Adipose tissue (tissue), 3 donors: ENCODE results near the gene HSF4. TPM values are rescaled to one million over a fixed set of nuclear protein-coding genes. Genes with fewer than 3 reads are reported as not detected.
"Not testable (repeated sequence)": the region's sequence is repeated elsewhere in the genome, so short reads cannot be mapped to it uniquely, and the experiment has no call there.

Experiments
- H3K27ac ChIP-seq: one replicate; pipeline ENCODE4 v1.5.1; 2013; ENCODE audit warnings: low read depth, low read length
- WGBS, 3 donors: extraction: QIAGEN DNeasy Blood & Tissue Kit; methylation state at CpG; one replicate each; pipeline ENCODE4 v1.1.7; 2013; 5-methylcytosine and 5-hydroxymethylcytosine counted together
- polyA plus RNA-seq, 3 donors: library from polyadenylated mRNA; stranded (reverse); fragments of 200-250 nt; gene quantifications; one replicate each; pipeline ENCODE4 v1.2.3, GENCODE V29; 2013
- donor health status: healthy with polysubstance abuse.
- donor health status: Bipolar disorder and iron deficiency.
- donor health status: healthy.

The HSF4 gene
- 10 to 100 TPM; 30.3 to 62.2 (median 42.1) TPM for polyA plus RNA-seq

- H3K27ac ChIP-seq, result no peak within 1 kb of the TSS
- WGBS, 3 donors, result 2 to 4% (median 2%) methylated on average over 34 to 41 of the region's 41 CpGs
These were observed at the start of gene HSF4 for GRCh38 chr16:67164599-67165061. TSS of gene HSF4 (plus strand) at chr16:67164745. CDS start at chr16:67164812, 67 bp downstream.

GRCh38 chr16:67114793-67115192, 49.8 kb upstream of the HSF4 start:
- 69 to 91% (median 89%) methylated on average over 2 of the region's 2 CpGs for WGBS, 3 donors
- H3K27ac ChIP-seq, result no peak overlapping the region

- WGBS, 3 donors, result 78 to 90% (median 81%) methylated on average over 7 of the region's 7 CpGs
- H3K27ac ChIP-seq, result no peak overlapping the region
These were observed 48.9 kb upstream of the HSF4 start for GRCh38 chr16:67115639-67116038.

GRCh38 chr16:67116388-67117311, 47.9 kb upstream of the HSF4 start:
- WGBS, 3 donors, result 73 to 79% (median 73%) methylated on average over 13 of the region's 13 CpGs

GRCh38 chr16:67117716-67118115, 46.8 kb upstream of the HSF4 start:
- 89 to 96% (median 93%) methylated on average over 8 to 9 of the region's 9 CpGs for WGBS, 3 donors
- no peak overlapping the region for H3K27ac ChIP-seq

More at GRCh38 chr16:67116388-67117311, 47.9 kb upstream of the HSF4 start:
- no peak overlapping the region for H3K27ac ChIP-seq

GRCh38 chr16:67120025-67120424, 44.5 kb upstream of the HSF4 start:
- WGBS, 3 donors, result 82 to 89% (median 88%) methylated on average over 5 of the region's 5 CpGs

GRCh38 chr16:67122799-67123198, 41.7 kb upstream of the HSF4 start:
- not testable (repeated sequence) for H3K27ac ChIP-seq
- WGBS, 3 donors, result 96 to 97% (median 96%) methylated on average over 5 of the region's 5 CpGs

More at GRCh38 chr16:67120025-67120424, 44.5 kb upstream of the HSF4 start:
- no peak overlapping the region for H3K27ac ChIP-seq

GRCh38 chr16:67128417-67128816, 36.1 kb upstream of the HSF4 start:
- no peak overlapping the region for H3K27ac ChIP-seq

GRCh38 chr16:67128887-67129286, 35.7 kb upstream of the HSF4 start:
- 88 to 97% (median 94%) methylated on average over 3 of the region's 3 CpGs for WGBS, 3 donors
- no peak overlapping the region for H3K27ac ChIP-seq

- no peak overlapping the region for H3K27ac ChIP-seq
- WGBS, 3 donors, result 92 to 98% (median 96%) methylated on average over 3 of the region's 3 CpGs
These were observed 35.1 kb upstream of the HSF4 start for GRCh38 chr16:67129422-67129821.

- no peak overlapping the region for H3K27ac ChIP-seq
- WGBS, 3 donors, result 45 to 64% (median 52%) methylated on average over 3 of the region's 3 CpGs
These were observed 26.9 kb upstream of the HSF4 start for GRCh38 chr16:67137605-67138004.

GRCh38 chr16:67141391-67141790, 23.2 kb upstream of the HSF4 start:
- 94 to 96% (median 95%) methylated on average over 13 of the region's 13 CpGs for WGBS, 3 donors
- no peak overlapping the region for H3K27ac ChIP-seq

GRCh38 chr16:67142342-67142741, 22.2 kb upstream of the HSF4 start:
- WGBS, 3 donors, result 92 to 94% (median 93%) methylated on average over 9 of the region's 9 CpGs
- no peak overlapping the region for H3K27ac ChIP-seq

- H3K27ac ChIP-seq, result no peak overlapping the region
- 90 to 99% (median 97%) methylated on average over 2 of the region's 2 CpGs for WGBS, 3 donors
These were observed 19.6 kb upstream of the HSF4 start for GRCh38 chr16:67144943-67145342.

GRCh38 chr16:67145746-67146145, 18.8 kb upstream of the HSF4 start:
- 84 to 96% (median 92%) methylated on average over 2 of the region's 2 CpGs for WGBS, 3 donors
- H3K27ac ChIP-seq, result no peak overlapping the region

- 82 to 86% (median 85%) methylated on average over 7 of the region's 7 CpGs for WGBS, 3 donors
- H3K27ac ChIP-seq, result no peak overlapping the region
These were observed 17.8 kb upstream of the HSF4 start for GRCh38 chr16:67146523-67147357.

- 91 to 97% (median 92%) methylated on average over 4 of the region's 4 CpGs for WGBS, 3 donors
- no peak overlapping the region for H3K27ac ChIP-seq
These were observed 17.0 kb upstream of the HSF4 start for GRCh38 chr16:67147437-67148140.

GRCh38 chr16:67148221-67148620, 16.3 kb upstream of the HSF4 start:
- 91 to 95% (median 92%) methylated on average over 2 of the region's 2 CpGs for WGBS, 3 donors
- H3K27ac ChIP-seq, result no peak overlapping the region
